Measurements from ENCODE around the gene FOXN3. TPM values are rescaled to one million over a fixed set of nuclear protein-coding genes. Genes with fewer than 3 reads are reported as not detected.

The FOXN3 gene
- total and polyA plus RNA-seq, 10 of the 15 experiments (the other 5 are each of a cell fraction or from before 2014, with no cell fraction given), result 4.5 to 68.9 (median 29.7) TPM

DNA sequence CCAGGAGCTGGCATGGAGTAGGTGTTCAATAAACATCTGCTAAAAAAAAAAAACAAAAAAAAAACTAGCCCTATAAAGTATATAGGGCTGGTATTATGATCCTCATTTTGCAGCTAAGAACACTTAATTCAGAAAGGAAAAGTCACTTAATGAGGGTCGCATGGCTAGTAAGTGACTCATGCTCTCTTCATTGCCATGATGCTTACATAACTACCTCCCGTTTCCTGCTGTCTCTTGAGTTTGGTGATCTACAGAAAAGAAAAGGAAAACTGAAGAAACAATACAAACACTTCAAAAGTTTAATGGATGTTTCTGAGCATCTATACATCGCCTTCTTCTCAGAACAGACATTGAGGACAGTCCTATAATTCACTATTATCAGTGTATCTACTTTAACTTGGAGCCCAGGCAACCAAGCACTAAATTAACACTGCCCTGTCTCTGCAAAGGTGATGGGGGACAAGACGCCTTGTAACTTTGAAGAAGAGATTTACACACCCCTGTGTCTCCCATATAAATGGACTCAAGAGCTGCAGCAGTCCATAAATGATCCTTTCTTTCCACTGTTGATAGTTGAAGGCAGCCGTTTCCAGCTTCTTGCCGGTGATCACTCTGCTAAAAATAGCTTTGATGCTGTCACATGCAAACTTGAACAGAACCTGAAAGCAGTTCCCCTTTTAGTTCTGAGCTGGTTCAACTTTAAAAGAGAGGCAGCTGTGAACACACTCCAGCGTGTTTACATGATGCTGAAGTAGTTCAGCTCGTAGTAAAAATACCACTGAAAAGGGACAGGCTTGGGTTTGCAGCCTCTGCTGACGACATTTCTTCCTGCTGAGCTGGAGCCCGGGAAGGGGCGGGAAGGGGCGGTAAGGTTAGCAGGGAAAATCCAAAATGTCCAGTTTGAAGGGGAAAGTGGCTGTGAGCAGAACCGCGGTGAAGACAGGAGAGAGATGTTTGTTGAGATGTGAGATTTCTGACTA, 113.3 kb downstream of the FOXN3 start:
- no TSS peak for BruUV-seq (replicated peaks)
- FAIRE-seq (peak; percentile 81), DNase-seq (ENCODE audit: low read depth, low spot score) (peak; percentile 76), ATAC-seq (peak; percentile 82)
- CTCF ChIA-PET, result interaction anchor here (0.7 to 2.5 kb wide), 11 partner anchors 11 to 139 kb away, joined by 3 to 9 read pairs (median 4); no protein-coding TSS in a partner anchor
- Histone ChIP-seq H3K4me1 (ENCODE audit: control insufficient read depth, insufficient read depth, low read length) (peaks cover 59% of the 10 kb centered on the region), H3K9ac (ENCODE audit: control insufficient read depth, insufficient read depth, low read length) (peak overlapping the region; percentile 85), H3K36me3 (ENCODE audit: control insufficient read depth in 2 of 2, insufficient read depth in 2 of 2, low read length in 1 of 2) (no peaks in the 10 kb centered on the region; a peak in 1 of 4 replicates), H4K20me1 (ENCODE audit: control insufficient read depth, insufficient read depth) (no peaks in the 10 kb centered on the region), H3K9me3 (replicated peaks; ENCODE audit: control insufficient read depth, insufficient read depth, low read length) (peaks cover 5% of the 10 kb centered on the region; the same call in 2 of the 3 replicates), H3K27ac (ENCODE audit: control insufficient read depth, insufficient read depth) (peak overlapping the region; percentile 98), H2AFZ (ENCODE audit: control insufficient read depth, low read depth, low read length) (no peak overlapping the region; the same call in 1 of the 2 replicates), H3K27me3 (replicated peaks in 1 of 2; ENCODE audit: control insufficient read depth in 2 of 2, insufficient read depth in 2 of 2, low read length in 1 of 2) (no peaks in the 10 kb centered on the region), H3K79me2 (ENCODE audit: control insufficient read depth, insufficient read depth, low read length) (peaks cover 48% of the 10 kb centered on the region), H3K4me2 (ENCODE audit: control insufficient read depth, insufficient read depth) (peak overlapping the region; percentile 84), H3K4me3 (peak overlapping the region; percentile 51)
- RAD21 ChIA-PET (ENCODE audit: unreplicated experiment), result interaction anchor here (0.5 to 4.8 kb wide), 30 partner anchors 10 to 611 kb away, joined by 3 to 37 read pairs (median 4); no protein-coding TSS in a partner anchor
- POLR2A ChIA-PET, result interaction anchor here (0.6 to 4.2 kb wide), 12 partner anchors 8 to 379 kb away, joined by 3 to 33 read pairs (median 4); no protein-coding TSS in a partner anchor
- in situ Hi-C loops (cut with MboI) (no loop called here), intact Hi-C loops (cut with micrococcal nuclease; ENCODE audit: unreplicated experiment) (loop anchor here (2.0 to 5.0 kb wide), 3 partner anchors 27 to 464 kb away; no protein-coding TSS in a partner anchor)
- under 1% methylated on average over 14 of the region's 14 CpGs for WGBS (ENCODE audit: insufficient coverage, insufficient replicate concordance, low lambda C conversion rate, missing lambda C conversion rate)
- SMC1A ChIA-PET (ENCODE audit: uncharacterized antibody, unreplicated experiment), result interaction anchor here (0.8 to 7.4 kb wide), 37 partner anchors 11 to 338 kb away, joined by 3 to 67 read pairs (median 7); no protein-coding TSS in a partner anchor
- TF ChIP-seq, protein P1, sequence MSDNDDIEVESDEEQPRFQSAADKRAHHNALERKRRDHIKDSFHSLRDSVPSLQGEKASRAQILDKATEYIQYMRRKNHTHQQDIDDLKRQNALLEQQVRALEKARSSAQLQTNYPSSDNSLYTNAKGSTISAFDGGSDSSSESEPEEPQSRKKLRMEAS (IDR thresholded peaks at IDR 0.05; ENCODE audit: low read depth, low read length), result peak; percentile 64; the same call in 1 of the 2 replicates
- TF ChIP-seq, protein P2, sequence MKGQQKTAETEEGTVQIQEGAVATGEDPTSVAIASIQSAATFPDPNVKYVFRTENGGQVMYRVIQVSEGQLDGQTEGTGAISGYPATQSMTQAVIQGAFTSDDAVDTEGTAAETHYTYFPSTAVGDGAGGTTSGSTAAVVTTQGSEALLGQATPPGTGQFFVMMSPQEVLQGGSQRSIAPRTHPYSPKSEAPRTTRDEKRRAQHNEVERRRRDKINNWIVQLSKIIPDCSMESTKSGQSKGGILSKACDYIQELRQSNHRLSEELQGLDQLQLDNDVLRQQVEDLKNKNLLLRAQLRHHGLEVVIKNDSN (IDR thresholded peaks at IDR 0.05; ENCODE audit: borderline replicate concordance, extremely low read length, insufficient read depth, low read depth, low read length), result no peak
- TF ChIP-seq NFIC (IDR thresholded peaks at IDR 0.05; ENCODE audit: low read depth, low read length) (peak; percentile 58; the same call in 1 of the 2 replicates), SIN3A (IDR thresholded peaks at IDR 0.05; ENCODE audit: low read depth, low read length) (peak; percentile 70; the same call in 1 of the 2 replicates), POLR2AphosphoS5 (IDR thresholded peaks at IDR 0.05; ENCODE audit: low read length) (peak; percentile 79), ZBED1 (IDR thresholded peaks at IDR 0.05; ENCODE audit: borderline replicate concordance) (peak; percentile 53; the same call in 1 of the 2 replicates), ATF7 (IDR thresholded peaks at IDR 0.05; ENCODE audit: low read depth) (peak; percentile 78; the same call in 1 of the 2 replicates), STAT3 (IDR thresholded peaks at IDR 0.05; ENCODE audit: low read depth, low read length) (0 out of 2 replicates have a peak, but pooled peaks have one; percentile 28), CBX3 (IDR thresholded peaks at IDR 0.05; ENCODE audit: borderline replicate concordance, low read depth) (no peak), HCFC1 (IDR thresholded peaks at IDR 0.05; ENCODE audit: low read length) (no peak), ZNF687 (IDR thresholded peaks at IDR 0.05) (peak; percentile 78), CBFB (IDR thresholded peaks at IDR 0.05; ENCODE audit: low read depth) (0 out of 2 replicates have a peak, but pooled peaks have one; percentile 30)
- TF ChIP-seq, protein P3, sequence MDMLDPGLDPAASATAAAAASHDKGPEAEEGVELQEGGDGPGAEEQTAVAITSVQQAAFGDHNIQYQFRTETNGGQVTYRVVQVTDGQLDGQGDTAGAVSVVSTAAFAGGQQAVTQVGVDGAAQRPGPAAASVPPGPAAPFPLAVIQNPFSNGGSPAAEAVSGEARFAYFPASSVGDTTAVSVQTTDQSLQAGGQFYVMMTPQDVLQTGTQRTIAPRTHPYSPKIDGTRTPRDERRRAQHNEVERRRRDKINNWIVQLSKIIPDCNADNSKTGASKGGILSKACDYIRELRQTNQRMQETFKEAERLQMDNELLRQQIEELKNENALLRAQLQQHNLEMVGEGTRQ (IDR thresholded peaks at IDR 0.05; ENCODE audit: borderline replicate concordance, low read depth, low read length), result no peak
- TF ChIP-seq, protein P4, sequence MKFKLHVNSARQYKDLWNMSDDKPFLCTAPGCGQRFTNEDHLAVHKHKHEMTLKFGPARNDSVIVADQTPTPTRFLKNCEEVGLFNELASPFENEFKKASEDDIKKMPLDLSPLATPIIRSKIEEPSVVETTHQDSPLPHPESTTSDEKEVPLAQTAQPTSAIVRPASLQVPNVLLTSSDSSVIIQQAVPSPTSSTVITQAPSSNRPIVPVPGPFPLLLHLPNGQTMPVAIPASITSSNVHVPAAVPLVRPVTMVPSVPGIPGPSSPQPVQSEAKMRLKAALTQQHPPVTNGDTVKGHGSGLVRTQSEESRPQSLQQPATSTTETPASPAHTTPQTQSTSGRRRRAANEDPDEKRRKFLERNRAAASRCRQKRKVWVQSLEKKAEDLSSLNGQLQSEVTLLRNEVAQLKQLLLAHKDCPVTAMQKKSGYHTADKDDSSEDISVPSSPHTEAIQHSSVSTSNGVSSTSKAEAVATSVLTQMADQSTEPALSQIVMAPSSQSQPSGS (IDR thresholded peaks at IDR 0.05; ENCODE audit: low read length), result peak; percentile 85
